Lung (tissue), 12 donors: Measurements from ENCODE around the gene BTNL2. TPM values are rescaled to one million over a fixed set of nuclear protein-coding genes. Genes with fewer than 3 reads are reported as not detected.

ENCODE experiments used
- ATAC-seq: fragments of 200-7000 bp; cut with Tn5 transposase; one replicate; pipeline ENCODE4 v1.9.1; 2020; ENCODE audit warnings: moderate number of reproducible peaks; ENCODE audit not compliant: insufficient read depth, low FRiP score
- DNase-seq, 3 donors: peaks; one replicate each; pipeline ENCODE4 v3.0.0-alpha.2; 2013 to 2017
- H3K27ac ChIP-seq, 2 donors: one replicate each; pipeline ENCODE4 v1.5.1; 2013; ENCODE audit warnings: mild to moderate bottlenecking in 2 of 2, moderate library complexity in 2 of 2, control low read depth in 1 of 2, inconsistent platforms in 1 of 2, low read depth in 1 of 2, low read length in 1 of 2
- H3K27me3 ChIP-seq, 3 donors: one replicate each; pipeline ENCODE4 v1.5.1; 2013; ENCODE audit warnings: low read length in 2 of 3; ENCODE audit not compliant: control insufficient read depth in 3 of 3, insufficient read depth in 3 of 3
- H3K36me3 ChIP-seq, 4 donors: one replicate each; pipeline ENCODE4 v1.5.1; 2013; ENCODE audit warnings: low read length in 4 of 4, mild to moderate bottlenecking in 1 of 4, moderate library complexity in 1 of 4; ENCODE audit not compliant: control insufficient read depth in 4 of 4, insufficient read depth in 4 of 4
- H3K4me1 ChIP-seq, 5 donors: one replicate each; pipeline ENCODE4 v1.5.1; 2013; ENCODE audit warnings: low read length in 5 of 5, mild to moderate bottlenecking in 2 of 5, moderate library complexity in 1 of 5; ENCODE audit not compliant: control insufficient read depth in 5 of 5, insufficient read depth in 5 of 5
- H3K4me3 ChIP-seq: one replicate; pipeline ENCODE4 v1.5.1; 2013; ENCODE audit warnings: mild to moderate bottlenecking, control low read depth, moderate library complexity
- H3K9ac ChIP-seq, 2 donors: one replicate each; pipeline ENCODE4 v1.5.1; 2013; ENCODE audit warnings: low read length in 2 of 2, control low read depth in 1 of 2; ENCODE audit not compliant: insufficient read depth in 1 of 2
- H3K9me3 ChIP-seq, 4 donors: one replicate each; pipeline ENCODE4 v1.5.1; 2013; ENCODE audit warnings: low read length in 3 of 4, mild to moderate bottlenecking in 1 of 4, moderate library complexity in 1 of 4; ENCODE audit not compliant: control insufficient read depth in 4 of 4, insufficient read depth in 3 of 4
- WGBS, 2 donors: extraction: QIAGEN DNeasy Blood & Tissue Kit; methylation state at CpG; one replicate each; pipeline ENCODE4 v1.1.7; 2013; 5-methylcytosine and 5-hydroxymethylcytosine counted together
- polyA plus RNA-seq, 2 donors: library from polyadenylated mRNA; stranded (reverse); fragments of 200-250 nt; gene quantifications; one replicate each; pipeline ENCODE4 v1.2.1, GENCODE V29; 2013
- total RNA-seq, 2 donors: library from RNA; depleted of rRNA in 1 of 2; stranded (reverse); fragments of >200 nt in 1 of 2; gene quantifications; one replicate each; pipeline ENCODE4 v1.2.1, GENCODE V29; 2014 to 2021
- TF ChIP-seq, protein P1 (sequence below): IDR thresholded peaks from 2 replicates; pipeline ENCODE4 v1.5.1; 2012; ENCODE audit warnings: mild to moderate bottlenecking; ENCODE audit errors: control extremely low read depth, extremely low read depth
- donor health status: control.
- donor health status: control.
- donor health status: Bipolar disorder and iron deficiency.
- donor health status: healthy.
- donor health status: DM: yes; HTN: yes; CAD: no.

Gene BTNL2
- total and polyA plus RNA-seq, 4 donors = not detected

- Histone ChIP-seq H3K27ac (no peak overlapping the region), H3K9ac (no peak overlapping the region), H3K27me3 (peaks cover 0 to 2% (median 0%) of the 10 kb centered on the region in 3 donors), H3K4me1 (no peaks in the 10 kb centered on the region), H3K9me3 (peaks cover 0 to 2% (median 0%) of the 10 kb centered on the region in 4 donors), H3K4me3 (no peak overlapping the region), H3K36me3 (no peaks in the 10 kb centered on the region)
- DNase-seq = no peak
- TF ChIP-seq, protein P1, sequence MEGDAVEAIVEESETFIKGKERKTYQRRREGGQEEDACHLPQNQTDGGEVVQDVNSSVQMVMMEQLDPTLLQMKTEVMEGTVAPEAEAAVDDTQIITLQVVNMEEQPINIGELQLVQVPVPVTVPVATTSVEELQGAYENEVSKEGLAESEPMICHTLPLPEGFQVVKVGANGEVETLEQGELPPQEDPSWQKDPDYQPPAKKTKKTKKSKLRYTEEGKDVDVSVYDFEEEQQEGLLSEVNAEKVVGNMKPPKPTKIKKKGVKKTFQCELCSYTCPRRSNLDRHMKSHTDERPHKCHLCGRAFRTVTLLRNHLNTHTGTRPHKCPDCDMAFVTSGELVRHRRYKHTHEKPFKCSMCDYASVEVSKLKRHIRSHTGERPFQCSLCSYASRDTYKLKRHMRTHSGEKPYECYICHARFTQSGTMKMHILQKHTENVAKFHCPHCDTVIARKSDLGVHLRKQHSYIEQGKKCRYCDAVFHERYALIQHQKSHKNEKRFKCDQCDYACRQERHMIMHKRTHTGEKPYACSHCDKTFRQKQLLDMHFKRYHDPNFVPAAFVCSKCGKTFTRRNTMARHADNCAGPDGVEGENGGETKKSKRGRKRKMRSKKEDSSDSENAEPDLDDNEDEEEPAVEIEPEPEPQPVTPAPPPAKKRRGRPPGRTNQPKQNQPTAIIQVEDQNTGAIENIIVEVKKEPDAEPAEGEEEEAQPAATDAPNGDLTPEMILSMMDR = no peak
- ATAC-seq = no peak
- WGBS, 2 donors = 94 to 96% methylated on average over 3 of the region's 3 CpGs
Observed at GRCh38 chr6:32430179-32430578, 23.2 kb upstream of the BTNL2 start.

DNA sequence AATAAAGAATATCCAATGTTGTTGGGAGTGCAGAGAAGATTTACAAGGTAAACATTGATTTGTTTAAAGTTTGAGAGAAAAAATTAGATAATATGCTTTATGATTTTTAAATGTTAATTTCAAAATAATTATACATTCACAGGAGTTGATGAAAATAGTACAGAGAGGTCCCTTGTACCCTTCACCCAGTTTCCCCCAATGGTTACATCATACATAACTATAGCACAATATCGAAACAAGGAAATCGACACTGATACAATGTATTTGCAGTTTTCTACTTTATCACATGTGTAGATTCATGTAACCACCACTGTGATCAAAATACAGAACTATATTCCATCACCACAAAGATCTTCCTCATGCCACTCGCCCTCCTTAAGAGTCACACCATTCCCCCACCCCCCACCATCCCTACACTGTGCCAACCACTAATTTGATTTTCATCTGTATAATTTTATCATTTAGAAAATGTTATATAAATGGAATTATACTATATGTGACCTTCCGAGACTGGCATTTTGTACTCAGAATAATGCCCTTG lies 21.0 kb upstream of the BTNL2 start:
- Histone ChIP-seq H3K9ac (no peak overlapping the region), H3K27me3 (no peaks in the 10 kb centered on the region), H3K4me3 (no peak overlapping the region), H3K36me3 (no peaks in the 10 kb centered on the region), H3K4me1 (no peaks in the 10 kb centered on the region), H3K27ac (no peak overlapping the region), H3K9me3 (peaks cover 0 to 2% (median 0%) of the 10 kb centered on the region in 4 donors)
- DNase-seq (no peak), ATAC-seq (no peak)
- TF ChIP-seq, protein P1 = no peak
- WGBS, 2 donors = 82 to 93% methylated on average over 4 of the region's 4 CpGs

- Histone ChIP-seq H3K27me3 (no peaks in the 10 kb centered on the region), H3K9me3 (peaks cover 0 to 2% (median 0%) of the 10 kb centered on the region in 4 donors), H3K4me3 (no peak overlapping the region), H3K27ac (no peak overlapping the region), H3K9ac (no peak overlapping the region), H3K4me1 (no peaks in the 10 kb centered on the region), H3K36me3 (no peaks in the 10 kb centered on the region)
- WGBS, 2 donors = 40 to 65% methylated on average over 1 of the region's 1 CpG
- TF ChIP-seq, protein P1 = no peak
- no peak for ATAC-seq
- DNase-seq = peak in 1 of 3 donors; percentile 6
Observed at GRCh38 chr6:32427218-32427617, 20.2 kb upstream of the BTNL2 start.

DNA sequence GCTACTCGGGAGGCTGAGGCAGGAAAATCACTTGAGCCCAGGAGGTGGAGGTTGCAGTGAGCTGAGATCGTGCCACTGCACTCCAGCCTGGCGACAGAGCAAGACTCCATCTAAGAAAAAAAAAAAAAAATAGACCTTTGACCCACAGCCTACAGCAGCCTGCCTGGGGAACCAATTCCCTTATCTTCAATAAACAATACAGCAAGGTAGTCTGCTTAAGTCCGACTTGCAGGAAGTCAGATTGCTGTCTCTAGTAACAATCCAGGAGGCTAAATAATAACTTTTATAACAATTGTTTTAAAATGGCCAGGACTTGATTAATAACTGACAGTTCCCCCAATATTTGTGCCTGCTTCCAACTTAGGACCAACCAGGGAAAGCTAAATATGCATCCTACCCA lies 19.4 kb upstream of the BTNL2 start:
- H3K27me3 ChIP-seq = no peaks in the 10 kb centered on the region
- TF ChIP-seq, protein P1 = no peak
- WGBS, 2 donors = 61 to 75% methylated on average over 4 of the region's 4 CpGs
- H3K9me3 ChIP-seq = peaks cover 0 to 2% (median 0%) of the 10 kb centered on the region in 4 donors
- ATAC-seq (no peak), DNase-seq (no peak)
- H3K27ac ChIP-seq = no peak overlapping the region
- H3K4me1 ChIP-seq = no peaks in the 10 kb centered on the region
- no peaks in the 10 kb centered on the region for H3K36me3 ChIP-seq
- no peak overlapping the region for H3K4me3 ChIP-seq
- no peak overlapping the region for H3K9ac ChIP-seq
